Endothelial cell of hepatic sinusoid (primary cell): ENCODE data around the gene TRIM2.

ENCODE experiments used
- in situ Hi-C: cut with HindIII; loops from 2 replicates; pipeline ENCODE4 v1.10.0; 2017; ENCODE audit warnings: low sequenced_read_pairs

TRIM2 gene

GRCh38 chr4:153271820-153272219 lies 67.6 kb downstream of the TRIM2 start:
- in situ Hi-C loops: no loop called here

DNA sequence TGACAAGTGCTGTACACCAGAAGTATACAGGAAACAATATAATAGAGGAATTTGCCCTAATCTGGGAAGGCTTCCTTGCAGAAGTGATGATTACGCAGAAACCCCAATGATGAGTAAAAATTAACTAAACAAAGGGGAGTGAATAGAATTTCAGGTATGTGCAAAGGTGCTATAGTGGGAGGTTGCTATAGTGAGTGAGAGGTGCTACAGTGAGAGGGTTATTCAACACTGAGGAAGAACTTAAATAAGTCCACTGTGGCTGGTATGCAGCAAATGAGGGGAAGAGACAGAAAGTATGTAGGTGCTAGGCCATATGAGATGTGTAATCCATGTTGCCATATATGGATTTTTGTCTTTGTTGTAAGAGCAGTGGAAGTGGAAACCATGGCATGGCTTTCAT lies 69.5 kb downstream of the TRIM2 start:
- in situ Hi-C loops: no loop called here

DNA sequence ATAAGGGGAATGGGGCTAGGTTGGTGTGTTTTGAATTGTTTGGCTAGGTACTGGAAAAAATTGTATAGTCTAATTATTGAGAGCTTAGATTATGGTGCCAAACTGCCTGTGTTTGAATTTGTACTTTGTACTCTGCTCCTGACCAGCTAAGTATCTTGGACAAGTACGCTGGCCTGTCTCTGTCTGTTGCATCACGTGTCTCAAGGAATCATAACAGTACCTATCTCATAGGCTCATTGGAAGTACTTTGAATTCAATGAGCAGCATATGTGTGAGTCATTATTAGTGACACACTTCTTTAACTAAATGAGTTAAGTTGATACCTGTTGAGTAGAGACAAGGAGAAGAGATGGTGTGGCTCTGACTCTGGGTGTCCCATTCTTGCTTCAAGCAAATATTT lies 70.7 kb downstream of the TRIM2 start:
- in situ Hi-C loops: no loop called here

DNA sequence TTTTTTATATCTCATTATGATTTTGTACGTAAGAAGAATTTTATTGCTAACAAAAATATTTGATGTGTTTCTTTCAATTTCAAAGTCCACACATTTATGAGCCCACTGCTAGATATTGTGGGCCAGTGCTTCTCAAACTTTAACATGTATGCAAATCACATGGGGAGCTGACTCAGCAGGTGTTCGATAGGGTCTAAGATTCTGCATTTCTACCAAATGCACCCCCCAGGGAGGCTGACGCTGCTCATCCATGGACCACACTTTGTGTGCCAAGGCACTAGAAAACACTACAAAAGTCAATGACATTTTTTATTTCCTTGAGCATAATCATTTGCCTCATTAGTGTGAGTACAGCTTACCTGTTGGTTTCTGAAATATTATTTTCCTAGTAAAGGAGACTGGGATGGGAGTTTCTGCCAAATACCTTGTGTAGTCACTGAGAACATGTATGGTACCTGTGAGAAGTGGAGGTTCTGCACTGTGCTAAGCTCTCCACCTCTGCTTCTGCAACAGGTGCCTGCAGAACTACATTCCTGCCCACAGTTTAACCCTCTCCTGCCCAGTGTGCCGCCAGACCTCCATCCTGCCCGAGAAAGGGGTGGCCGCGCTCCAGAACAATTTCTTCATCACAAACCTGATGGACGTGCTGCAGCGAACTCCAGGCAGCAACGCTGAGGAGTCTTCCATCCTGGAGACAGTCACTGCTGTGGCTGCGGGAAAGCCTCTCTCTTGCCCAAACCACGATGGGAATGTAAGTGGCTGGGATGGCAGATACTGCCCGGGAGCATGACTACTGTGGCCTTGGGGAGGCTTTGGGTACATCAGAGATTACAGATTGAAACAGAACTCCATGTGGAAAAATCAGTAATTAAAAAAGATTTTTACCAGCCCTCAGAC lies 71.4 kb downstream of the TRIM2 start:
- in situ Hi-C loops: no loop called here

DNA sequence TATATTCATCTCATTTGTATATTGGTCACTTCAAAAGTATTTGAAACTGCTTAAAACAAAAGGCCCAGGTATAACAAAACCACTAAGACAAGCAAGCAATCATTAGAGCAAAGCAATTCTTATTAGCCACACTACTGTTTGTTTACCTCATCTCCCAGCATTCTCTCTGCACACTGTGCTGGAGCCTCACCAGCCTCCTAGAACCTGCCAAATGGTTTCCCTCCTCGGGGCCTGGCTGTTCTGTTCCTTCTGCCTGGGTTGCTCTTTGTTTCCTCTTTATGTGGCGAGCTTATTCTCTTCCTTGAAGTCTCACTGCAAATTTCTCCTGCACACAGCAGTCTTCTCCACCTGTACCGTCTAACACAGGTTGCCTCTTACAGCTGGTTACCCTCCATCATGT lies 72.7 kb downstream of the TRIM2 start:
- in situ Hi-C loops: no loop called here

DNA sequence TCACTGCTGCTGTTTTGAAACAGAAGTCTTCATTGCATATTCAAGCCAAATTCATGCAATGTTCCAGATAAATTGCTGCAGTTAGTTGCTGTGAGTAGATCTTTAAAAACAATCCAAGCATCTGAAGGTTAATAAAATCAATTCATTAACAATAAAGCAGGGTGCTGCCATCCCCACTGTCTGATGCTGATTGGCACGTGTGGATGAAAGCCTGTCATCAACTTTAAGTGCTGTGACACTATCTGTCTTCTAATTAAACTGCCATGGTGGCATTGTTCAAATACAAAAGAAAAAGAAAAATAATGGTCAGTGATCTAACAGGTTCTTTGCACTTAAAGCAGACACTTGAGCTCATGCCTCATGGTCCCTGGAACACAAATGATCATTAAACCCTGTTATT lies 77.2 kb downstream of the TRIM2 start:
- in situ Hi-C loops: no loop called here

DNA sequence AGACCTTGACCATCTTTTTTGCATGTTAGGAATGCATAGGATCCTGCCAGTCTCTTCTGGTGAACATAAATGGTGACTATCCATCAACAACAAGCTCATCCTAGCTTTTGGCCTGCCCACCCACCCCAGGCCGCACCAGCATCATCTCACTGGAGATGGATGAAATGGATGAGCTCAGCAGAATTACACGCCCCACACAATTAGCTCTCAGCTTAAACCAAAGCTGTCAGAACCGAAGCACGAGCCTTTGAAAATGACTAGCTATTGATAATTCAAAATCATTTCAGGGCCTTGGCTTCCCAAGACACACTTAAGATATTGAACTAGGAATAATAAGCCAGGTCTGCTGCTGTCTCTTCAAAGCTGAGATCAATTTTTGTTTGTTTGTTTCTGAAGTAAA lies 77.8 kb downstream of the TRIM2 start:
- in situ Hi-C loops: no loop called here

DNA sequence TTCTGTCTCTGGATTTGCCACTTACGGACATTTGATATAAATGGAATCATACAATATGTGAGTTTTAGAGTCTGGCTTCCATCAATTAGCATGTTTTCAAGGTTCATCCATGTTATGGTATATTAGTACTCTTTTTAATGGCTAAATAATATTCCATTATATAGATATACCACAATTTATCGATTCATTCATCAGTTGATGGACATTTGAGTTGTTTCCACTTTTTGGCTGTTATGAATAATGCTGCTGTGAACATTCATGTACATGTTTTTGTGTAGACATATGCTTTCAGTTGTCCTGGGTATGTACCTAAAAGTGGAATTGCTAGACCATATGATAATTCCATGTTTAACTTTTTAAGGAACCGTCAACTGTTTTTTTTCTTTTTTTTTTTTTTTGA lies 79.0 kb downstream of the TRIM2 start:
- in situ Hi-C loops: no loop called here

DNA sequence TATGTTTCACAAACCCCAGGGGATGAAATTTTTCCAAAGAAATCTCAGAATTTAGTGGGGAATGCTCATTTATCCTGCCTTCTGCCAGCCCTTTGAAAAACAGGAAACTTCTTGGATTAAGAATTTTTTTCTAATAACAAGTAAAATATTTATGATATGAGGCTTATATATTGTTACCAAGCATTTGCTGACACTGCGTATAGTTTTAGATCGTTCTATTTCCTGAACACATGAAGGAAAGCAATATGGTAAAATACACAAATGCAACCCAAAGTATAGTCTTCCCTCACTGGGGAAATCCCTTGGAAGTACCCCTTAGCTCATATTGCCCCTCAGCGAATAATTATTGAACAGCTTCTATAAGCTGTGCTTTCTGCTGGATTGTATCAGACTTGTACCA lies 85.9 kb downstream of the TRIM2 start:
- in situ Hi-C loops: no loop called here

DNA sequence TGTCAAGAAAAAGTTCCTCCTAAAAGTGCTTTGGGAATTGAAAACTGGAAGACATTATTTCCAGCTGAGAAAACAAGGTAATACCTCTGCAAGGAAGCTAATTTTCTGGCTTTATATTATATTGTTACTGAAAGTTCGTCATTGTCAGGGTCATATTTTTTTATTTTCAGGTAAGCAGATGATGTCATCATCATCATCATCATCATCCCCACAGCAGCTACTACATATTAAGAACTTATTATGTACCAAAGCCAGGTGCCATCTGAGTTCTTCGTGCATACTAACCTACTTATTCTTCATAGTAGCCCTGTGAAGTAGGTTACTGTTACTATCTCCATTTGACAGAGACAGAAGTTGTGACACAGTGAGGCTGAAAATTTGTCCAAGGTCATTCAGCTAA lies 87.3 kb downstream of the TRIM2 start:
- in situ Hi-C loops: no loop called here

GRCh38 chr4:153292897-153293741 lies 88.9 kb downstream of the TRIM2 start:
- in situ Hi-C loops: no loop called here

DNA sequence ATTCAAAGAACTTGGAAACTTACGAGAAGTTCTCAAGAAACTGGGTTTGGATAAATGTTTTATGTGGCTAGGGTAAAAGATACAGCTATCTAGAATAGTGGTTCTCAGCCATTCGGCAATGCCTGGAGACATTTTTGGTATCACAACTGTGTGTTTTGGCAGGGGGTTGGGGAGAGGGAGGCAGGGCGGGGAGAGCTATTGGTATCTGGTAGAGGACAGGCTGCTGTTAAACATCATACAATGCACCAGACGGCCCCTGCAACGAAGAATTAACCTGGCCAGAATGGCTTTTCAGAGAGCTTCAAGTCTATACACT lies 89.5 kb downstream of the TRIM2 start:
- in situ Hi-C loops: no loop called here

DNA sequence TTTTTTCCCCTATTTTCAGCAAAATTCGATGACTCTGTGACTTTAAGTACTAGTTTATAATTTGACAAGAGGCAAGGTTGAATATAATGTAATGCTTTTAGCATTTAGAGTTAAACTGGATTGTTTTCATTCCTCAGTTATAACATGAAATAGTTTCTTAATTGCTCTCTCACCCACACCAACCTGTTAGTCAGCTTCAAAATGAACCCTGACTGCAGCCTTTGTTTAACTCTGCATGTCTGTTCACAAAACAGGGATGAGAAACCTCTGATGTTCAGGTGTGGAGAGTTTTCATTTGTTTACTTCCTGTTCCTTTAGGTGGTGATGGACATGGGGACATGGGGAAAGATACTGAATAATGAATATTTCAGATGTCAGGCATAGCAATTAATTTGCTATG lies 90.4 kb downstream of the TRIM2 start:
- in situ Hi-C loops: no loop called here

GRCh38 chr4:153295131-153295755 lies 91.0 kb downstream of the TRIM2 start:
- in situ Hi-C loops: no loop called here

DNA sequence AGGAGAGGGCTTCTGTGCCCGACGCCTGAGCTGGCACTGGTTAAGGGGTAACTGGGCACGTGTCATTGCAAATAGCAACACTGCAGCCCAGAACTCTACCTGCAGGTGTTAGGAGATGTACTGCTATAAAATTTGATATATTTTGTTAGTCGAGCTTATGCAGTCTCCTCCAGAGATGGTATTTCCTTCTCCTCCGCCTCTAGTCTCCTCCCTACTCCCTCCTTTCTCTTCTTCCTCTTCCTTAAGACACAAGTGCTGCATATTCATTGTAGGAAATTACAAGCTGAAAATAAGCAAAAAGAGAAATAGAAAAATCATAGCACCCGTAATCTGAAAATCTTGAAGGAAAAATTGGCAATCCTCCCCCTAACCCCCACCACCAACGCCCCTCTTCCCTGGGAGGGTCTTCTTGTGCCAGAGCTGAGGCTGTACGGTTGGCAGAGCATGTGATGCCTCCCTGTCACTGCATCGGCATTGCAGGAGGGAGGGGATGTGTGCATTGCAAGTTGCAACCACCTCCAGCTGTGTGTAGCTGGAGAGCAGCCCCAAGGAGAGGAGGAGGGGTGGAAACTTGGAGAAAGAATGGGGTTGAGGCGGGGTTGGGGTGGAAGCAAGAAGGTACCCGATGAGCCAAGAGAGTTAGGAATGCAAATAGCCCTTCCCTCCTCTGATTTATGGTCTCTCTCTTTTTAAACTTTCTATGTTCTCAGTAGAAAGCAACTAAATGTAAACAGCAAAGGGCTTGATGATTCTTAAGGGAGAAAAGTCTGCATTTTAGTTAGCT lies 92.0 kb downstream of the TRIM2 start:
- in situ Hi-C loops: no loop called here

DNA sequence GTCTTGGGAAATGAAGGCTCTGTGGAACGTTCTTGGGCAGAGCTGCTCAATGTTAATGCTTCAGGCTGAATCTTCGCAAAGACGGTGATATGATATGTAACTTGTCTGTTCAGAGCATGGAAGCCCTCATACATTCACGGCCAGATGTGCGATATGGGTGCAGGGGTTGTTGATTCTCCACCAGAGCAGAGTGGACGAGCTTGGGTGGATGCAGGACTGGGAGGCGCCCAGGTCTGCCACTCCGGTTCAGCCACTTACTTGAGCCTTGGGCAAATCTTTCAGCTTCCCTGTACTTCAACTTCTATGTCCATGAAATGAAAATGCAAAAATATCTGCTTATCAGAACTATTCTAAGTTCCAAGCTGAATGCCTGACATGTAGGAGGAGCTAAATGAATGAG lies 92.9 kb downstream of the TRIM2 start:
- in situ Hi-C loops: no loop called here

GRCh38 chr4:153310793-153311192 lies 106.5 kb downstream of the TRIM2 start:
- in situ Hi-C loops: no loop called here

GRCh38 chr4:153314915-153315314 lies 110.7 kb downstream of the TRIM2 start:
- in situ Hi-C loops: no loop called here

- in situ Hi-C loops: no loop called here
These were observed 114.6 kb downstream of the TRIM2 start for GRCh38 chr4:153318696-153319320.

- in situ Hi-C loops: loop anchor here (5.0 kb wide), 1 partner anchor 65 kb away; no protein-coding TSS in a partner anchor
These were observed 118.5 kb downstream of the TRIM2 start for GRCh38 chr4:153322791-153323190.
